SU-DHL-6 (cell line): ENCODE measurements around the gene ANKRD65.

Experiments used
- EZH2phosphoT487 ChIP-seq: fragments of 200-600 bp; sonication (generic), shearing (Covaris generic); conservative IDR thresholded peaks from 2 replicates; pipeline ENCODE4 v1.6.1; 2018; ENCODE audit warnings: mild to moderate bottlenecking, antibody characterized with exemption, low read length, moderate library complexity, mixed read lengths
- TF ChIP-seq, protein P1 (sequence below): fragments of 200-600 bp; sonication (generic); IDR thresholded peaks from one replicate; pipeline ENCODE4 v1.5.1; 2017; ENCODE audit warnings: antibody characterized with exemption, mild to moderate bottlenecking, low read length, moderate library complexity; ENCODE audit not compliant: insufficient read depth, poor library complexity, severe bottlenecking

DNA sequence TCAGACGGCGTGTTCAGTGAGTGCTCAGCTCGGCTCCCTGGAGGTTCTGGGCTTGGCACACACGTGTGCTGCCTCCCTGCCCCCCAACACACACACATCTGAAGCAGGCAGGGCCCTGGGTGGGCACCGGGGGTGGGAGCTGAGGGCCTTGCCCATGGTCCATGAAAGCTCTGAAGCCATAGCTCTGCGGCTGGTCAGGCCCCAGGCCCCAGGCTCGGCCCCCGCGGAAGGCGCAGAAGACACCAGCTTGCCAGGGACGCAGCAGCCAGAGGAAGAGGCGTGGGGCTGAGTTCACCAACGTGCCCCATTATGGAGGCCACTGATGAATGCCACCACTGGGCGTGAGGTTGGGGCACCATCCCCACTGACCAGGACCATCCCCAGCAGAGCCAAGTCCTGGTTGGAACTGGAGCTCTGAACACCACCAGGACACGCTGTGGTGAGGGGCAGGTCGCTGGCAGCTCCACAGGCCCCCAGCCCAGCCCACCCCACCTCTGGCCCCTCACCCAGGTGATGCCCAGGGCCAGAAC, 50.2 kb downstream of the ANKRD65 start:
- TF ChIP-seq, protein P1, sequence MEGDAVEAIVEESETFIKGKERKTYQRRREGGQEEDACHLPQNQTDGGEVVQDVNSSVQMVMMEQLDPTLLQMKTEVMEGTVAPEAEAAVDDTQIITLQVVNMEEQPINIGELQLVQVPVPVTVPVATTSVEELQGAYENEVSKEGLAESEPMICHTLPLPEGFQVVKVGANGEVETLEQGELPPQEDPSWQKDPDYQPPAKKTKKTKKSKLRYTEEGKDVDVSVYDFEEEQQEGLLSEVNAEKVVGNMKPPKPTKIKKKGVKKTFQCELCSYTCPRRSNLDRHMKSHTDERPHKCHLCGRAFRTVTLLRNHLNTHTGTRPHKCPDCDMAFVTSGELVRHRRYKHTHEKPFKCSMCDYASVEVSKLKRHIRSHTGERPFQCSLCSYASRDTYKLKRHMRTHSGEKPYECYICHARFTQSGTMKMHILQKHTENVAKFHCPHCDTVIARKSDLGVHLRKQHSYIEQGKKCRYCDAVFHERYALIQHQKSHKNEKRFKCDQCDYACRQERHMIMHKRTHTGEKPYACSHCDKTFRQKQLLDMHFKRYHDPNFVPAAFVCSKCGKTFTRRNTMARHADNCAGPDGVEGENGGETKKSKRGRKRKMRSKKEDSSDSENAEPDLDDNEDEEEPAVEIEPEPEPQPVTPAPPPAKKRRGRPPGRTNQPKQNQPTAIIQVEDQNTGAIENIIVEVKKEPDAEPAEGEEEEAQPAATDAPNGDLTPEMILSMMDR: no peak
- TF ChIP-seq EZH2phosphoT487: no peak
